SK-N-SH (cell line): ENCODE results near the gene HAGHL. TPM values are rescaled to one million over a fixed set of nuclear protein-coding genes. Genes with fewer than 3 reads are reported as not detected.

ENCODE experiments used
- CTCF ChIA-PET: fragments of 300-600, 350-600 bp; formaldehyde crosslinking; extraction: SDS; loops from one replicate; lab custom pipeline; 2021; lab: Yijun Ruan, JAX
- POLR2A ChIA-PET: fragments of 350-600 bp; sonication (Branson Sonifier 250); formaldehyde crosslinking; extraction: SDS; loops from one replicate; lab custom pipeline; 2020; ENCODE audit warnings: antibody characterized with exemption, inconsistent platforms; lab: Yijun Ruan, JAX
- DNase-seq: peaks from one replicate; pipeline ENCODE4 v3.0.0; 2012
- H2AFZ ChIP-seq: fragments of 200-600 bp; sonication (generic); 2 replicates; pipeline ENCODE4 v1.8.1; 2016; ENCODE audit warnings: antibody characterized with exemption, mild to moderate bottlenecking, low read depth
- H3F3A ChIP-seq: fragments of 200-600 bp; sonication (generic); replicated peaks from 2 replicates; pipeline ENCODE3; 2016; ENCODE audit warnings: antibody characterized with exemption, mild to moderate bottlenecking; ENCODE audit not compliant: insufficient read depth
- H3K27ac ChIP-seq, 2 experiments: fragments of 200-500 bp in 1 of 2; fragments of 200-600 bp in 1 of 2; sonication (Bioruptor generic) in 1 of 2; sonication (generic), shearing (Covaris generic) in 1 of 2; 2 replicates each; pipeline versions ENCODE4 v1.5.1 to v1.6.1; 2014 to 2016; ENCODE audit warnings: low read depth in 2 of 2, inconsistent platforms in 1 of 2, low read length in 1 of 2, mild to moderate bottlenecking in 1 of 2, mixed read lengths in 1 of 2
- H3K27me3 ChIP-seq: fragments of 200-600 bp; sonication (generic), shearing (Covaris generic); 2 replicates; pipeline ENCODE4 v1.6.1; 2016; ENCODE audit warnings: mixed run types; ENCODE audit not compliant: insufficient read depth
- H3K36me3 ChIP-seq, 2 experiments: fragments of 200-500 bp in 1 of 2; fragments of 200-600 bp in 1 of 2; sonication (Bioruptor generic) in 1 of 2; sonication (generic) in 1 of 2; replicated peaks in 1 of 2; 2 replicates each; pipeline versions ENCODE3 to v1.5.1; 2014 to 2016; ENCODE audit warnings: low read length in 1 of 2, mild to moderate bottlenecking in 1 of 2; ENCODE audit not compliant: insufficient read depth in 2 of 2, control insufficient read depth in 1 of 2
- H3K4me1 ChIP-seq, 2 experiments: fragments of 200-500 bp in 1 of 2; fragments of 200-600 bp in 1 of 2; sonication (Bioruptor generic) in 1 of 2; sonication (generic), shearing (Covaris generic) in 1 of 2; 2 replicates each; pipeline versions ENCODE4 v1.5.1 to v1.6.1; 2014 to 2016; ENCODE audit warnings: low read depth in 1 of 2, low read length in 1 of 2, mixed run types in 1 of 2; ENCODE audit not compliant: insufficient read depth in 2 of 2, control insufficient read depth in 1 of 2
- H3K4me2 ChIP-seq: fragments of 200-600 bp; sonication (generic), shearing (Covaris generic); 2 replicates; pipeline ENCODE4 v1.6.1; 2017; ENCODE audit warnings: mixed run types
- H3K4me3 ChIP-seq, 2 experiments: fragments of 200-500 bp in 1 of 2; fragments of 200-600 bp in 1 of 2; sonication (Bioruptor generic) in 1 of 2; sonication (generic), shearing (Covaris generic) in 1 of 2; 2 replicates each; pipeline versions ENCODE4 v1.5.1 to v1.8.1; 2014 to 2016; ENCODE audit warnings: low read depth in 2 of 2, inconsistent platforms in 1 of 2, low read length in 1 of 2, mild to moderate bottlenecking in 1 of 2, mixed read lengths in 1 of 2, moderate library complexity in 1 of 2
- H3K79me2 ChIP-seq: fragments of 200-600 bp; sonication (generic); 2 replicates; pipeline ENCODE4 v1.8.1; 2017; ENCODE audit warnings: mild to moderate bottlenecking; ENCODE audit not compliant: insufficient read depth
- H3K9ac ChIP-seq: fragments of 200-600 bp; sonication (generic); 2 replicates; pipeline ENCODE4 v1.6.1; 2017; ENCODE audit warnings: mixed run types
- H3K9me2 ChIP-seq: fragments of 200-600 bp; sonication (generic); 2 replicates; pipeline ENCODE4 v1.6.1; 2017; ENCODE audit warnings: mixed run types
- H3K9me3 ChIP-seq: fragments of 200-600 bp; sonication (generic); 2 replicates; pipeline ENCODE4 v1.6.1; 2017; ENCODE audit warnings: mixed run types, mild to moderate bottlenecking, moderate library complexity
- H4K20me1 ChIP-seq: fragments of 200-600 bp; sonication (generic); 2 replicates; pipeline ENCODE4 v1.6.1; 2017; ENCODE audit warnings: mild to moderate bottlenecking, mixed run types; ENCODE audit not compliant: insufficient read depth
- CTCF ChIP-seq: fragments of 200-600 bp; sonication (generic); IDR thresholded peaks from 2 replicates; pipeline ENCODE4 v1.6.1; 2017; ENCODE audit warnings: antibody characterized with exemption, mild to moderate bottlenecking, moderate library complexity
- EP300 ChIP-seq, 2 experiments: IDR thresholded peaks; 2 replicates each; pipeline versions ENCODE4 v1.4.0 to v1.6.1; 2012; ENCODE audit warnings: borderline replicate concordance in 1 of 2, low read depth in 1 of 2, low read length in 1 of 2
- EZH2phosphoT487 ChIP-seq: fragments of 200-600 bp; sonication (generic); IDR thresholded peaks from 2 replicates; pipeline ENCODE4 v1.6.1; 2017; ENCODE audit warnings: low read depth, mixed run types, mild to moderate bottlenecking, antibody characterized with exemption, moderate library complexity, borderline replicate concordance
- FOSL2 ChIP-seq: IDR thresholded peaks from 2 replicates; pipeline ENCODE4 v1.4.0; 2012; ENCODE audit warnings: low read depth, mild to moderate bottlenecking, moderate library complexity, borderline replicate concordance
- FOXJ3 ChIP-seq: sonication (generic); formaldehyde crosslinking; IDR thresholded peaks from 2 replicates; pipeline ENCODE4 v1.5.1; 2020; ENCODE audit warnings: mild to moderate bottlenecking, missing genetic modification reagents
- FOXM1 ChIP-seq: IDR thresholded peaks from 2 replicates; pipeline ENCODE4 v1.4.0; 2012; ENCODE audit warnings: low read depth, mild to moderate bottlenecking
- GABPA ChIP-seq: IDR thresholded peaks from 2 replicates; pipeline ENCODE4 v1.4.0; 2012; ENCODE audit warnings: low read depth, mild to moderate bottlenecking
- GATA2 ChIP-seq: sonication (generic); formaldehyde crosslinking; IDR thresholded peaks from 2 replicates; pipeline ENCODE4 v1.5.0; 2020; ENCODE audit warnings: mild to moderate bottlenecking, missing genetic modification reagents
- MEF2A ChIP-seq: IDR thresholded peaks from 2 replicates; pipeline ENCODE4 v1.4.0; 2012; ENCODE audit warnings: low read depth, borderline replicate concordance
- MXI1 ChIP-seq: IDR thresholded peaks from 2 replicates; pipeline ENCODE4 v1.6.1; 2012; ENCODE audit warnings: mild to moderate bottlenecking, low read depth, low read length, improper control_type of control experiment
- NFIC ChIP-seq: IDR thresholded peaks from 2 replicates; pipeline ENCODE4 v1.4.0; 2012; ENCODE audit warnings: borderline replicate concordance
- PBX3 ChIP-seq: IDR thresholded peaks from 2 replicates; pipeline ENCODE4; 2012
- RCOR1 ChIP-seq: fragments of 150-350 bp; IDR thresholded peaks from 2 replicates; pipeline ENCODE4 v1.6.1; 2017; ENCODE audit warnings: antibody characterized with exemption, low read length
- RFX5 ChIP-seq: IDR thresholded peaks from 2 replicates; pipeline ENCODE4 v1.6.1; 2012; ENCODE audit warnings: mild to moderate bottlenecking, improper control_type of control experiment, low read length
- RXRA ChIP-seq: IDR thresholded peaks from 2 replicates; pipeline ENCODE4 v1.4.0; 2012; ENCODE audit warnings: low read depth, mild to moderate bottlenecking, borderline replicate concordance
- SMC3 ChIP-seq: IDR thresholded peaks from 2 replicates; pipeline ENCODE4 v1.6.1; 2012; ENCODE audit warnings: low read depth, low read length, improper control_type of control experiment
- TAF1 ChIP-seq: IDR thresholded peaks from 2 replicates; pipeline ENCODE4 v1.6.1; 2012; ENCODE audit warnings: low read depth, mild to moderate bottlenecking, low read length, moderate library complexity, borderline replicate concordance
- ZBTB33 ChIP-seq: IDR thresholded peaks from 2 replicates; pipeline ENCODE4 v1.4.0; 2012; ENCODE audit warnings: low read depth, borderline replicate concordance
- WGBS: methylation state at CpG from one replicate; pipeline ENCODE4 v1.1.6; 2017; ENCODE audit warnings: low lambda C conversion rate; 5-methylcytosine and 5-hydroxymethylcytosine counted together
- polyA plus RNA-seq, 3 experiments: library from polyadenylated mRNA; depleted of rRNA; stranded (reverse); fragments of >200 nt; gene quantifications; 2 replicates each; pipeline ENCODE4 v1.2.3, GENCODE V29; 2012
- TF ChIP-seq, protein P1 (sequence below): IDR thresholded peaks from 2 replicates; pipeline ENCODE4 v1.4.0; 2012; ENCODE audit warnings: low read depth, borderline replicate concordance
- TF ChIP-seq, protein P2 (sequence below): fragments of 150-350 bp; IDR thresholded peaks from 2 replicates; pipeline ENCODE4 v1.6.1; 2016; ENCODE audit warnings: mild to moderate bottlenecking, low read depth, low read length
- TF ChIP-seq, protein P3 (sequence below): IDR thresholded peaks from 2 replicates; pipeline ENCODE4 v1.6.1; 2012; ENCODE audit warnings: mild to moderate bottlenecking, low read depth, low read length, moderate library complexity

The HAGHL gene
- polyA plus RNA-seq, 1 of the 3 experiments (the other 2 are of a cell fraction): 65.5 TPM

DNA sequence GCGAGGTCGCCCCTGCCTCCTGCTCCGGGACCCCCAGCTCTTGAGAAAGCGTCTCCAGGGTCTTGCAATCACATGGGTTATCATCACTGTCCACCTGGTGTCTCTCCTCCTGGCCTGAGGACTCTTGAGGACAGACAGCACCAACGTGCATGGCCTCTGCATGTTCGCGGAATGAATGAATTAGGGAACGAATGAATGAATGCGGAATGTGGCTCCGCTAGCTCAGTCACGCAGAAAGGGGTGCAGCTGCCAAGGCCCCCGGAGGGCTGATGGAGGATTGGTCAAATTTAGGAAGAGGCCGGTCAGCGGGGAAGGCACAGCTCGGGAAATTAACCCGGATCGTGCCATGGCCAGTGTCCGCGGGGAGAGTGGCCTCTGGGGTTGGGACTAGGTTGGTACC lies 24.6 kb upstream of the HAGHL start (continued):
- TF ChIP-seq EP300 (IDR thresholded peaks at IDR 0.05; ENCODE audit: borderline replicate concordance in 1 of 2, low read depth in 1 of 2, low read length in 1 of 2) (no peak), RCOR1 (no peak), NFIC (no peak), PBX3 (no peak), SMC3 (no peak), TAF1 (no peak), EZH2phosphoT487 (no peak)
- TF ChIP-seq, all 33 proteins: peak for 0

GRCh38 chr16:703406-703805 lies 23.5 kb upstream of the HAGHL start:
- Histone ChIP-seq H4K20me1 (peaks cover 59% of the 10 kb centered on the region), H3K27ac (no peak overlapping the region), H2AFZ (no peak overlapping the region), H3K9ac (no peak overlapping the region), H3K4me3 (no peak overlapping the region), H3K4me1 (peaks cover 4 to 19% of the 10 kb centered on the region in 2 experiments; a peak in 1 of 4 replicates), H3K36me3 (no peaks in the 10 kb centered on the region), H3K79me2 (peaks cover 60% of the 10 kb centered on the region), H3F3A (peaks cover 5% of the 10 kb centered on the region), H3K4me2 (no peak overlapping the region), H3K9me2 (no peaks in the 10 kb centered on the region), H3K9me3 (no peaks in the 10 kb centered on the region), H3K27me3 (no peaks in the 10 kb centered on the region)
- POLR2A ChIA-PET: interaction anchor here (2.0 kb wide), 1 partner anchor 13 kb away, joined by 7 read pairs; the partner anchor contains the start of gene WDR24
- 50% methylated on average over 1 of the region's 12 CpGs for WGBS
- CTCF ChIA-PET: interaction anchor here (0.7 to 22.4 kb wide), 10 partner anchors 10 to 79 kb away, joined by 3 to 358 read pairs (median 4); partner anchors contain the start of genes ANTKMT, CCDC78, CIAO3 and HAGHL
- DNase-seq: no peak
- TF ChIP-seq, protein P1, sequence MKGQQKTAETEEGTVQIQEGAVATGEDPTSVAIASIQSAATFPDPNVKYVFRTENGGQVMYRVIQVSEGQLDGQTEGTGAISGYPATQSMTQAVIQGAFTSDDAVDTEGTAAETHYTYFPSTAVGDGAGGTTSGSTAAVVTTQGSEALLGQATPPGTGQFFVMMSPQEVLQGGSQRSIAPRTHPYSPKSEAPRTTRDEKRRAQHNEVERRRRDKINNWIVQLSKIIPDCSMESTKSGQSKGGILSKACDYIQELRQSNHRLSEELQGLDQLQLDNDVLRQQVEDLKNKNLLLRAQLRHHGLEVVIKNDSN: no peak
- TF ChIP-seq FOXM1: no peak
- TF ChIP-seq MXI1: no peak
- no peak for TF ChIP-seq NFIC
- TF ChIP-seq GATA2 (CRISPR knock-in tag): no peak
- TF ChIP-seq RXRA: no peak
- TF ChIP-seq FOSL2: no peak
- TF ChIP-seq MEF2A: no peak
- TF ChIP-seq, protein P2, sequence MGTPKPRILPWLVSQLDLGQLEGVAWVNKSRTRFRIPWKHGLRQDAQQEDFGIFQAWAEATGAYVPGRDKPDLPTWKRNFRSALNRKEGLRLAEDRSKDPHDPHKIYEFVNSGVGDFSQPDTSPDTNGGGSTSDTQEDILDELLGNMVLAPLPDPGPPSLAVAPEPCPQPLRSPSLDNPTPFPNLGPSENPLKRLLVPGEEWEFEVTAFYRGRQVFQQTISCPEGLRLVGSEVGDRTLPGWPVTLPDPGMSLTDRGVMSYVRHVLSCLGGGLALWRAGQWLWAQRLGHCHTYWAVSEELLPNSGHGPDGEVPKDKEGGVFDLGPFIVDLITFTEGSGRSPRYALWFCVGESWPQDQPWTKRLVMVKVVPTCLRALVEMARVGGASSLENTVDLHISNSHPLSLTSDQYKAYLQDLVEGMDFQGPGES: no peak
- no peak for TF ChIP-seq RFX5
- TF ChIP-seq EP300 (IDR thresholded peaks at IDR 0.05; ENCODE audit: borderline replicate concordance in 1 of 2, low read depth in 1 of 2, low read length in 1 of 2): no peak
- TF ChIP-seq CTCF: no peak
- TF ChIP-seq FOXJ3 (CRISPR knock-in tag): no peak
- no peak for TF ChIP-seq ZBTB33
- TF ChIP-seq, protein P3, sequence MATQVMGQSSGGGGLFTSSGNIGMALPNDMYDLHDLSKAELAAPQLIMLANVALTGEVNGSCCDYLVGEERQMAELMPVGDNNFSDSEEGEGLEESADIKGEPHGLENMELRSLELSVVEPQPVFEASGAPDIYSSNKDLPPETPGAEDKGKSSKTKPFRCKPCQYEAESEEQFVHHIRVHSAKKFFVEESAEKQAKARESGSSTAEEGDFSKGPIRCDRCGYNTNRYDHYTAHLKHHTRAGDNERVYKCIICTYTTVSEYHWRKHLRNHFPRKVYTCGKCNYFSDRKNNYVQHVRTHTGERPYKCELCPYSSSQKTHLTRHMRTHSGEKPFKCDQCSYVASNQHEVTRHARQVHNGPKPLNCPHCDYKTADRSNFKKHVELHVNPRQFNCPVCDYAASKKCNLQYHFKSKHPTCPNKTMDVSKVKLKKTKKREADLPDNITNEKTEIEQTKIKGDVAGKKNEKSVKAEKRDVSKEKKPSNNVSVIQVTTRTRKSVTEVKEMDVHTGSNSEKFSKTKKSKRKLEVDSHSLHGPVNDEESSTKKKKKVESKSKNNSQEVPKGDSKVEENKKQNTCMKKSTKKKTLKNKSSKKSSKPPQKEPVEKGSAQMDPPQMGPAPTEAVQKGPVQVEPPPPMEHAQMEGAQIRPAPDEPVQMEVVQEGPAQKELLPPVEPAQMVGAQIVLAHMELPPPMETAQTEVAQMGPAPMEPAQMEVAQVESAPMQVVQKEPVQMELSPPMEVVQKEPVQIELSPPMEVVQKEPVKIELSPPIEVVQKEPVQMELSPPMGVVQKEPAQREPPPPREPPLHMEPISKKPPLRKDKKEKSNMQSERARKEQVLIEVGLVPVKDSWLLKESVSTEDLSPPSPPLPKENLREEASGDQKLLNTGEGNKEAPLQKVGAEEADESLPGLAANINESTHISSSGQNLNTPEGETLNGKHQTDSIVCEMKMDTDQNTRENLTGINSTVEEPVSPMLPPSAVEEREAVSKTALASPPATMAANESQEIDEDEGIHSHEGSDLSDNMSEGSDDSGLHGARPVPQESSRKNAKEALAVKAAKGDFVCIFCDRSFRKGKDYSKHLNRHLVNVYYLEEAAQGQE: no peak
- no peak for TF ChIP-seq GABPA
